MM.1S (cell line): ENCODE data around the gene TSPAN31.

ENCODE experiments used
- CTCF ChIP-seq: fragments of 300-600 bp; sonication (generic); IDR thresholded peaks from 2 replicates; pipeline ENCODE4 v1.5.1; 2016; ENCODE audit warnings: antibody characterized with exemption, low read length, mixed read lengths
- EZH2 ChIP-seq: fragments of 300-600 bp; sonication (generic); optimal IDR thresholded peaks from 2 replicates; pipeline ENCODE3; 2017; ENCODE audit warnings: low read depth, mild to moderate bottlenecking, antibody characterized with exemption, low read length, mixed read lengths
- EZH2phosphoT487 ChIP-seq: fragments of 300-600 bp; sonication (generic); IDR thresholded peaks from 2 replicates; pipeline ENCODE4 v1.6.1; 2018; ENCODE audit warnings: antibody characterized with exemption, low read length

- no peak for TF ChIP-seq CTCF
- TF ChIP-seq EZH2: no peak
- no peak for TF ChIP-seq EZH2phosphoT487
These were observed 9.8 kb downstream of the TSPAN31 start, which contains the start of gene MARCHF9 for GRCh38 chr12:57754411-57755193.
